ENCODE data around the gene TMEM9. TPM values are rescaled to one million over a fixed set of nuclear protein-coding genes. Genes with fewer than 3 reads are reported as not detected.
A peak's percentile ranks its signal among the peaks of the same experiment; 100 is the strongest.

Gene TMEM9
- total RNA-seq, 4 donors from 2014 or later: 88.9 to 190 (median 133) TPM

DNA sequence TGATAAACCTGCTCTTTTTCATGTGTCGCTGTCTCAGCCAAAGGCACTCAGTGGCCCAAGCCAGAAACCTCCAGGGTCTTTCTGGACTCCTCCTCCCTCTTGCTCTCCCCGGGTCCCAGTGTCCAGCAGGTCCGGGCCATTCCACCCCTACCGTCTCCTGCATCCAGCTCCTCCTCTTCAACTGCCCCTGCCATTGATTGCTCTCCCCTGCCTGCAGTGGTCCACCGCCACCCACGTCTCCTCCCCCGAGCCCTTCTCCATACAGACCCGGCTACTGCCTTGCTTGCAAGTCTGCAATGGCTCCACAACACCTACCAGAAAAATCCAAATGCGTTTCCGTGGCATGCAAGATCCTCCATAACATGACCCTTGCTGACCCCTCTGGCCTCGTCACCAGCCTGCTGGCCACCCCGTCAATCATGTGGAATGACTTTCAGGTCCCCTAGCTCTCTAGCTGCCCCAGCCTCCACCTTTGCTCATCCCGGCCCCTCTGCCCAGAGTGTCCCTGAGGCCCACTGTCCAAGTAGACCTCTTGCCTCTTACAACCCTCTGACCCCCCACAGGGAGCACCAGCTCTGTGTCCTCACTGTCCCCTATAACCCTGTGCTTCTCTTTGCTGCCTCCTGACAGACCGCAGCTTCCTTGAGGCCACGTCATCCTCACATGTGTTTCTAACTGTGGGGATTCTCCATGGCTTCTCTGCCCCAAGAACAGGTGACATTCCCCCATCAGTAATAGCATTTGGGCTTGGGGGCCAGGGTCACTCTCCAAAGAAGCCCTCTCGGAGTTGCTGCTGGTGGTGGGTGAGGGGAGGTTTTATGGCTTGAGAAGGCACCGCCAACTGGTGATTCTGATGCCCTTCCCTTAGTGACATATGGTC, 57.1 kb downstream of the TMEM9 start:
- no peak for DNase-seq
- intact Hi-C loops (cut with DNase I): no loop called here
- 85 to 87% methylated on average over 17 of the region's 17 CpGs for WGBS, 2 donors
- TF ChIP-seq, protein P1, sequence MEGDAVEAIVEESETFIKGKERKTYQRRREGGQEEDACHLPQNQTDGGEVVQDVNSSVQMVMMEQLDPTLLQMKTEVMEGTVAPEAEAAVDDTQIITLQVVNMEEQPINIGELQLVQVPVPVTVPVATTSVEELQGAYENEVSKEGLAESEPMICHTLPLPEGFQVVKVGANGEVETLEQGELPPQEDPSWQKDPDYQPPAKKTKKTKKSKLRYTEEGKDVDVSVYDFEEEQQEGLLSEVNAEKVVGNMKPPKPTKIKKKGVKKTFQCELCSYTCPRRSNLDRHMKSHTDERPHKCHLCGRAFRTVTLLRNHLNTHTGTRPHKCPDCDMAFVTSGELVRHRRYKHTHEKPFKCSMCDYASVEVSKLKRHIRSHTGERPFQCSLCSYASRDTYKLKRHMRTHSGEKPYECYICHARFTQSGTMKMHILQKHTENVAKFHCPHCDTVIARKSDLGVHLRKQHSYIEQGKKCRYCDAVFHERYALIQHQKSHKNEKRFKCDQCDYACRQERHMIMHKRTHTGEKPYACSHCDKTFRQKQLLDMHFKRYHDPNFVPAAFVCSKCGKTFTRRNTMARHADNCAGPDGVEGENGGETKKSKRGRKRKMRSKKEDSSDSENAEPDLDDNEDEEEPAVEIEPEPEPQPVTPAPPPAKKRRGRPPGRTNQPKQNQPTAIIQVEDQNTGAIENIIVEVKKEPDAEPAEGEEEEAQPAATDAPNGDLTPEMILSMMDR (IDR thresholded peaks at IDR 0.05): no peak
- TF ChIP-seq POLR2A (IDR thresholded peaks at IDR 0.05): no peak
- H3K9me3 ChIP-seq: no peaks in the 10 kb centered on the region
- no peak overlapping the region for H3K4me3 ChIP-seq (replicated peaks in 1 of 3)
- no peaks in the 10 kb centered on the region for H3K36me3 ChIP-seq
- no peaks in the 10 kb centered on the region for H3K4me1 ChIP-seq
- no peak overlapping the region for H3K27ac ChIP-seq
- H3K27me3 ChIP-seq: no peaks in the 10 kb centered on the region

DNA sequence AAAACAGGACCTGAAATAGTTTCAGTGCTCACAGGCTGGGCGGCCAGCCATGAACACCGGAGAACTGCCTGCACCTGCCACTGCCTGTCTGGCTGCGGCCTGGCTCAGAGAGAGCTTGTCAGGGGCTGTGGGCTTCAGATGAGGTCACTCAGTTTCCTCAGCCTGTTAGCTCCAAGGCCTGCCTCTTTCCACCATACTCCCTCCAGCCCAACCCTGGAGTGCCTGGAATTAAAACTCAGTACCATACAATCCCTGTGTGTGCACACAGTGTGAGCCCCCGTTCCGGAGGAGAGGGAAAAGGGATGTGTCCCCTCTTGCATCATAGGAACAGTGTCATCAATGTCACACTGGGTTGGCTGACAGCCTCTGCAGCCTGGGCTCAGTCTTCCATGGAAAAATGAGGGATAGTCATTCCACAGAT, 58.2 kb downstream of the TMEM9 start:
- Histone ChIP-seq H3K36me3 (no peaks in the 10 kb centered on the region), H3K27me3 (no peaks in the 10 kb centered on the region), H3K4me1 (no peaks in the 10 kb centered on the region), H3K4me3 (replicated peaks in 1 of 3) (no peak overlapping the region), H3K27ac (no peak overlapping the region), H3K9me3 (no peaks in the 10 kb centered on the region)
- DNase-seq: peak in 1 of 2 donors; percentile 11
- intact Hi-C loops (cut with DNase I): no loop called here
- TF ChIP-seq POLR2A (IDR thresholded peaks at IDR 0.05): no peak
- TF ChIP-seq, protein P1 (IDR thresholded peaks at IDR 0.05): no peak
- WGBS, 2 donors: 58 to 64% methylated on average over 3 to 5 of the region's 5 CpGs

DNA sequence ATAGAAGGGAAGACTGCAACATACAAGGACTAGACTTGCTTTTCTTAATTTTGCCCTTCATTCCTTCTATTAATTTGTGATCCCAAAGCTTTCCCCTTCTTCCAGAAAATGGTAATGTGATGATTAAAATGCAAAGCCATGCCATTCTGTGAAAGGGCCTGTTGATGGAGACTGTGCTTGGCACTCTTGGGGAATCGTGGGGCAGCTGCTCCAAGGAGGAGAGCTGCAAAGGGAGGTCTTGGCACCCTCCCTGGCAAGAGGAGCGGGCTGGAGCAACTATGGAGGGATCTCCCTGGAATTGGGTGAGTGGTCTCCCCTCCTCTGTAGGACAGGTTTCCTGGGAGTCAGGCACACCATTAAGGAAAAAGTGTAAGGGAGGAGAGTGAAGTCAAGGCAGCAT, 58.7 kb downstream of the TMEM9 start:
- intact Hi-C loops (cut with DNase I): no loop called here
- Histone ChIP-seq H3K4me3 (replicated peaks in 1 of 3) (no peak overlapping the region), H3K9me3 (no peaks in the 10 kb centered on the region), H3K27me3 (no peaks in the 10 kb centered on the region), H3K27ac (no peak overlapping the region), H3K4me1 (no peaks in the 10 kb centered on the region), H3K36me3 (no peaks in the 10 kb centered on the region)
- TF ChIP-seq POLR2A (IDR thresholded peaks at IDR 0.05): no peak
- TF ChIP-seq, protein P1 (IDR thresholded peaks at IDR 0.05): no peak
- DNase-seq: no peak
- WGBS, 2 donors: 81 to 91% methylated on average over 2 of the region's 2 CpGs

DNA sequence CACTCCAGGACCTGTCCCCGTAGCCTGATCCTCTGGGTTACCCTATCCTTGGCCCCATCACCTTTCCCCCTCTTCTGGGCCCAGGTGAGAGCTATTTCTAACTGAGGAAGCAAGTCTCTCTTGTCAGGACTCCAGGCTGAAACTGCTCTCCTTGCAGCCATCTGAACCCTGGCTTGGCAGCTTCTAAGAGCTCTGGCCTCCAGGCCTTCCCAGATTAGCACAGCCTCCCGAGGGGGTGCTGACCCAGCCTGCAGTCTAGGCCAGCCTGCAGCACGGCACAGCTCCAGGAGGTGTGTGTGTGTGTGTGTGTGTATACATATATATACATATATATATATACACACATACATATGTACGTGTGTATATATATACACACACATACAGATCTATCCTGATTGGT, 59.4 kb downstream of the TMEM9 start:
- Histone ChIP-seq H3K9me3 (no peaks in the 10 kb centered on the region), H3K27ac (no peak overlapping the region), H3K27me3 (no peaks in the 10 kb centered on the region), H3K4me3 (replicated peaks in 1 of 3) (no peak overlapping the region), H3K4me1 (no peaks in the 10 kb centered on the region), H3K36me3 (no peaks in the 10 kb centered on the region)
- TF ChIP-seq POLR2A (IDR thresholded peaks at IDR 0.05): no peak
- TF ChIP-seq, protein P1 (IDR thresholded peaks at IDR 0.05): no peak
- intact Hi-C loops (cut with DNase I): no loop called here
- no peak for DNase-seq
- 70 to 81% methylated on average over 4 of the region's 4 CpGs for WGBS, 2 donors

DNA sequence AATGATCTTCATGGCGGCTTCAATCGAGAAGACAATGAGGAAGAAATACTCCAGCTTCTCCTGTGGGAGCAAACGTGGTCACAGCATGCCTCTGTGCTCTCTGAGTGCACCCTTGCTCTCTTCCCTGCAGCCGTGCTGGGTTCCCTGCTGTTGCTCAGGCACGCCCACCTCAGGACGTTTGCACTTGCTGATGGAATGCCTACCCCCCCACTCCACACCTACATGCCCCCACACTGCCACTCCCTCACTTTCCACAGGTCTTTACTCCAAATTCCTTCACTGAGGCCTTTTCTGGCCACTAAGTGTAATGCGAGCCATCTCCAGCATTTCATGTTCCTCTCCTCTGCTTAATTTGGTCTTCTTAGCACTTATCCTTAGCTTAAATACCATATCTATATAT, 60.3 kb downstream of the TMEM9 start:
- no peak overlapping the region for H3K4me3 ChIP-seq (replicated peaks in 1 of 3)
- no peak for DNase-seq

More for the DNA sequence above, 60.3 kb downstream of the TMEM9 start:
- Histone ChIP-seq H3K9me3 (no peaks in the 10 kb centered on the region), H3K27me3 (no peaks in the 10 kb centered on the region), H3K4me1 (no peaks in the 10 kb centered on the region), H3K36me3 (no peaks in the 10 kb centered on the region), H3K27ac (no peak overlapping the region)
- WGBS, 2 donors: 74 to 75% methylated on average over 7 of the region's 7 CpGs
- intact Hi-C loops (cut with DNase I): no loop called here
- TF ChIP-seq, protein P1 (IDR thresholded peaks at IDR 0.05): no peak
